Prostate gland (tissue), 2 donors: ENCODE measurements around the gene CHTOP. TPM values are rescaled to one million over a fixed set of nuclear protein-coding genes. Genes with fewer than 3 reads are reported as not detected.

Source experiments
- DNase-seq: peaks from one replicate; pipeline ENCODE4 v3.0.0-alpha.2; 2019; ENCODE audit warnings: low spot score
- H3K27ac ChIP-seq, 2 donors: fragments of 200-600 bp; sonication (generic); 2 replicates each; pipeline ENCODE4 v1.5.1; 2017 to 2019
- H3K27me3 ChIP-seq: fragments of 200-600 bp; sonication (generic); replicated peaks from 2 replicates; pipeline ENCODE4 v1.5.1; 2019; ENCODE audit not compliant: insufficient read depth
- H3K36me3 ChIP-seq, 2 donors: fragments of 200-600 bp; sonication (generic); 1 replicate in 1 of 2; 2 replicates in 1 of 2; pipeline versions ENCODE4 v1.5.1 to v1.8.1; 2017 to 2019
- H3K4me1 ChIP-seq: fragments of 200-600 bp; sonication (generic); replicated peaks from 2 replicates; pipeline ENCODE4 v1.5.1; 2019
- H3K4me3 ChIP-seq, 2 donors: fragments of 200-600 bp; sonication (generic); 2 replicates each; pipeline ENCODE4 v1.5.1; 2017 to 2019
- H3K9me3 ChIP-seq: fragments of 200-600 bp; sonication (generic); 2 replicates; pipeline ENCODE4 v1.5.1; 2017
- POLR2A ChIP-seq: fragments of 450-650 bp; IDR thresholded peaks from one replicate; pipeline ENCODE4 v1.6.1; 2016; ENCODE audit warnings: antibody characterized with exemption, mild to moderate bottlenecking
- POLR2AphosphoS5 ChIP-seq: sonication (generic); formaldehyde crosslinking; IDR thresholded peaks from one replicate; pipeline ENCODE4 v1.6.1; 2017; ENCODE audit warnings: antibody characterized with exemption
- WGBS: methylation state at CpG from one replicate; pipeline ENCODE4 v1.1.5; 2018; 5-methylcytosine and 5-hydroxymethylcytosine counted together
- intact Hi-C: fragments of 100-400 bp; cut with DNase I; formaldehyde crosslinking; loops from one replicate; pipeline ENCODE4 v1.14.2; 2022
- total RNA-seq, 2 donors: library from RNA; depleted of rRNA; stranded (reverse); fragments of >200 nt; gene quantifications; one replicate each; pipeline ENCODE4 v1.1.0, GENCODE V29; 2016
- TF ChIP-seq, protein P1 (sequence below), 4 experiments: fragments of 200-600 bp in 2 of 4; fragments of 450-650 bp in 2 of 4; sonication (generic) in 2 of 4; IDR thresholded peaks; 1 replicate in 3 of 4; 2 replicates in 1 of 4; pipeline ENCODE4 v1.5.1; 2016 to 2019; ENCODE audit warnings: antibody characterized with exemption in 4 of 4, mild to moderate bottlenecking in 2 of 4, moderate library complexity in 2 of 4

Gene CHTOP
- total RNA-seq, 2 donors from 2014 or later, result 60.6 to 74.4 TPM

DNA sequence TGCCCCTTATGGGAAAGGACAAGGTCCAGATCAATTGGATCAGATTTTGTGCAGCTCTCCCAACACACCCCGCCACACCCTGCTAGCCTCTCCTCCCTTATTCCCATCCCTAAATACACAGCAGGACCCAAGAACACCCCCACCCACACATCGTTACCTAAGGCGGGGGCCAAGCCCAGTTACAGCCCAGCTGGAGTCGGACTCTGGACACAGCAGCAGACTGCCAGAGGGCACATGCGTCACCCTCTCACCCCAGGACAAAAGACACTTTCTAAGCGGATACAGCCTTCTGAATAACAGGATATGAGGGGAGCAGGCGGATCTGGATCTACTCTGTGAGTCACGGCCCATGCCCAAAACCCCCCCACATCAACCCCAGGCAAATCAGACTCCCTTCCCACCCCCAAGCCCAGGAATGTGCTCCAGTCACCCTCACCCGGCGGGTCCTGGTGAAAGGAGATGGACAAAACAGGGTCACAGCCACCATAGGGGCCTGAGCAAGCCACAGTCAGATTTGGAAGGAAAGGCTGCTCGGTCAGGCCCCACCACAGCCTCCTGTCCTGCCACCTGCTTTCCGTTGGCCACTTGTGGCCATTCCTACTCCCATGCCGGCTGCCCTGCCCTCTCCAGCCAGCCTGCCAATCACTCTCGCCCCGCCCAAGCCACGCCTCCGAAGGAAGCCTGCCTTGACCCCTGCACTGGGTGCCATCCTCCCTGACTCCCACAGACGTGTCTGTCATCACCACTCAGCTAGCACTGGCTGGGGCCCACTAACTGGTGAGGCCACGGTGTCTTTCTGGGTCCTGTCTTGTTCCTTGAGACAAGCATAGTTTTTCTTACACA is 24.9 kb upstream of the CHTOP start:
- Histone ChIP-seq H3K4me3 (peak overlapping the region in 1 of 2 donors; percentile 13), H3K36me3 (peaks cover 0 to 7% of the 10 kb centered on the region in 2 donors), H3K9me3 (no peaks in the 10 kb centered on the region), H3K4me1 (peaks cover 4% of the 10 kb centered on the region), H3K27me3 (no peaks in the 10 kb centered on the region), H3K27ac (peak overlapping the region; percentile 75 to 77)
- intact Hi-C loops, result no loop called here
- TF ChIP-seq POLR2AphosphoS5 (peak; percentile 50), POLR2A (no peak)
- TF ChIP-seq, protein P1, sequence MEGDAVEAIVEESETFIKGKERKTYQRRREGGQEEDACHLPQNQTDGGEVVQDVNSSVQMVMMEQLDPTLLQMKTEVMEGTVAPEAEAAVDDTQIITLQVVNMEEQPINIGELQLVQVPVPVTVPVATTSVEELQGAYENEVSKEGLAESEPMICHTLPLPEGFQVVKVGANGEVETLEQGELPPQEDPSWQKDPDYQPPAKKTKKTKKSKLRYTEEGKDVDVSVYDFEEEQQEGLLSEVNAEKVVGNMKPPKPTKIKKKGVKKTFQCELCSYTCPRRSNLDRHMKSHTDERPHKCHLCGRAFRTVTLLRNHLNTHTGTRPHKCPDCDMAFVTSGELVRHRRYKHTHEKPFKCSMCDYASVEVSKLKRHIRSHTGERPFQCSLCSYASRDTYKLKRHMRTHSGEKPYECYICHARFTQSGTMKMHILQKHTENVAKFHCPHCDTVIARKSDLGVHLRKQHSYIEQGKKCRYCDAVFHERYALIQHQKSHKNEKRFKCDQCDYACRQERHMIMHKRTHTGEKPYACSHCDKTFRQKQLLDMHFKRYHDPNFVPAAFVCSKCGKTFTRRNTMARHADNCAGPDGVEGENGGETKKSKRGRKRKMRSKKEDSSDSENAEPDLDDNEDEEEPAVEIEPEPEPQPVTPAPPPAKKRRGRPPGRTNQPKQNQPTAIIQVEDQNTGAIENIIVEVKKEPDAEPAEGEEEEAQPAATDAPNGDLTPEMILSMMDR (IDR thresholded peaks at IDR 0.05), result peak in 1 of 4 experiments; percentile 15
- DNase-seq, result no peak
- WGBS, result 35% methylated on average over 19 of the region's 19 CpGs

DNA sequence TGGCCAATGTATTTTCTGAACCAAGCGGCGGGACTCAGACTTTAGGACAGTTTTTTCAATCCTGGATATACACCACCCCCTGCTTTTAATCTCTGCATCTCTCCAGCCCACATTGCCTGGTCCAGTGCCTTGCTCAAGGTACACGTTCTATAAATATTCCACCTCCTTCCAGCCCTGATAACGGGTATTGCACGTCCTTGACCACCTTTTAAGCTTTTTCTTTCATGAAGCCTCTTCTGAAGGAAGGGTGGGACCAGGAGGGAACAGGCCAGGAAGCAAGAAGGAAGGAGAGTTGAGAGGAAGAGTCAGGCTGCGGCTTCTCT is 24.3 kb upstream of the CHTOP start:
- Histone ChIP-seq H3K9me3 (no peaks in the 10 kb centered on the region), H3K27ac (peak overlapping the region; percentile 75 to 77), H3K4me3 (no peak overlapping the region), H3K36me3 (peaks cover 0 to 7% of the 10 kb centered on the region in 2 donors), H3K4me1 (peaks cover 4% of the 10 kb centered on the region), H3K27me3 (no peaks in the 10 kb centered on the region)
- 38% methylated on average over 6 of the region's 6 CpGs for WGBS
- no peak for DNase-seq
- TF ChIP-seq POLR2AphosphoS5, result no peak
- TF ChIP-seq POLR2A, result no peak
- TF ChIP-seq, protein P1 (IDR thresholded peaks at IDR 0.05), result no peak
- intact Hi-C loops, result no loop called here

DNA sequence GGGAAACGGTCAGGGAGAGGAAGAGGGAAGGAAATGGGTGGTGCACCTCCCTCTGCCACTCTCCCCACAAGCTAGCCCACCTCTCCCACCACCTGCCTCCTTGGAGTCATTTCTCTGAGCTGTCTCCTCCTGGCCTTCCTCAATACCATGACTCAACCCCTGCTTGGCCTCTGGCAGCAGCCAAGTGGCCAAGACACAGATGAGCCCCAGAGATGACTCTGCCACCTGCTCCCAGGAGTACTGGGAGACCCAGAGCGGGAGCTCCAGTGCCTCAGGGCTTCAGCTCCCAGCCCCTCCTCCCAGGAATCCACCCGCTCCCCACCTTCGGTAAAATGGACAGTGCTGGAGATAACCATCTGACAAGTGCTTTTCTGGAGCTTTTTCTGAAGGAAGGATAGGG is 23.5 kb upstream of the CHTOP start:
- no peaks in the 10 kb centered on the region for H3K9me3 ChIP-seq
- H3K36me3 ChIP-seq, result peaks cover 0 to 7% of the 10 kb centered on the region in 2 donors
- intact Hi-C loops, result no loop called here
- no peak overlapping the region for H3K4me3 ChIP-seq
- peak overlapping the region; percentile 75 to 77 for H3K27ac ChIP-seq
- peaks cover 4% of the 10 kb centered on the region for H3K4me1 ChIP-seq
- no peak for DNase-seq
- TF ChIP-seq POLR2AphosphoS5, result no peak
- TF ChIP-seq POLR2A, result no peak
- TF ChIP-seq, protein P1 (IDR thresholded peaks at IDR 0.05), result no peak
- no peaks in the 10 kb centered on the region for H3K27me3 ChIP-seq
- WGBS, result 40% methylated on average over 4 of the region's 4 CpGs

DNA sequence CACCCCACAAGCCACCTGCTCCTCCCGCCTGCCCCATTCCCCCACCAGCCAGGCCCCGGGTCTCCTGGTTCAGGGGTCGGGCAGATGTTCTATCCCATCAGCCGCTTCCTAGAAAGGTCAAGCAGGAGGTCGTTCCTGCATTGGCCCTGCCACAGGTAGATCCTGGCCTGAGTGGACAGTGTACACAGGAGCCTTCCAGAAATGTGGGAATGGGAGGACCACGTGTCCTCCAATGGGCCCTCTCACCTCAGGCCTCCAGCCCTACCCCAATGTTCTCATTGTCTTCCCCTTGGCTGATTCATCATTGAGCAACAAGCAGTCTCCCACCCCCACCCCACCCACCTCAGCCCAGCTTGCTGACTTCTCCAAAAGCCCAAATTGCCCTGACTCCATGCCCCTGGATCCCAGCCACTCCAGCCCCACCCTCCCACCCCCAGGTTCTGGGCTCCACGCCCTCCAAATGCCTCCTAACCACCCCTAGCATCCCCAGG is 23.0 kb upstream of the CHTOP start:
- WGBS, result 68% methylated on average over 7 of the region's 7 CpGs
- TF ChIP-seq POLR2AphosphoS5 (no peak), POLR2A (no peak)
- TF ChIP-seq, protein P1 (IDR thresholded peaks at IDR 0.05), result no peak
- H3K9me3 ChIP-seq, result no peaks in the 10 kb centered on the region
- peak overlapping the region; percentile 75 to 77 for H3K27ac ChIP-seq
- intact Hi-C loops, result no loop called here
- peaks cover 4% of the 10 kb centered on the region for H3K4me1 ChIP-seq
- peaks cover 0 to 7% of the 10 kb centered on the region in 2 donors for H3K36me3 ChIP-seq
- no peak overlapping the region for H3K4me3 ChIP-seq
- H3K27me3 ChIP-seq, result no peaks in the 10 kb centered on the region
- no peak for DNase-seq

DNA sequence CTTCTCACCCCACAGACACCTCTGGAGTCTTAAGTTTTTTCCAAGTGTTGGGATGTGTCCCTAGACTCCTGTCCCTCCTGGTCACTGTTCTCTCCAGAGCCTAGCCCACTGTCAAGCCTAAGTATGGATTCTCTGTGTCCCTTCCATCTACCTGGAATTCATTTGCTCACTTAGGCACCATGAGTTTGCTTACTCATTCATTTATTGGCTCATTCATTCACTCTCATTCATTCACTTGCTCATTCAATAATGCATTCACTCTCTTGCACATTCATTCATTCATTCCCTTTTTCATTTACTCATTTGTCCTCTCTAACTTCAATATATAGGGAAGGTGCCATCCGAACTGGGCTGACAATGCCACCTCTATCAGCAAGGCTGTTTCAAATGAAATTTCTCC is 22.5 kb upstream of the CHTOP start:
- peaks cover 0 to 7% of the 10 kb centered on the region in 2 donors for H3K36me3 ChIP-seq
- H3K27ac ChIP-seq, result no peak overlapping the region
- H3K9me3 ChIP-seq, result no peaks in the 10 kb centered on the region
- intact Hi-C loops, result no loop called here
- no peak for DNase-seq
- H3K4me1 ChIP-seq, result peaks cover 4% of the 10 kb centered on the region
- no peak overlapping the region for H3K4me3 ChIP-seq
- WGBS, result 38% methylated on average over 1 of the region's 1 CpG
- no peak for TF ChIP-seq POLR2A
- TF ChIP-seq, protein P1 (IDR thresholded peaks at IDR 0.05), result no peak
- TF ChIP-seq POLR2AphosphoS5, result no peak
- no peaks in the 10 kb centered on the region for H3K27me3 ChIP-seq
